ENCODE data around the gene UBL4B. TPM values are rescaled to one million over a fixed set of nuclear protein-coding genes. Genes with fewer than 3 reads are reported as not detected.

UBL4B gene
- total and polyA plus RNA-seq, 9 donors, result 0.31 TPM; not detected in 8

GRCh38 chr1:110069404-110070281, 42.6 kb upstream of the UBL4B start:
- no peaks in the 10 kb centered on the region for H3K36me3 ChIP-seq
- H3K4me3 ChIP-seq, result no peak overlapping the region
- intact Hi-C loops (cut with DNase I), result no loop called here
- no peak for DNase-seq
- WGBS, 3 donors, result 70 to 83% (median 77%) methylated on average over 64 of the region's 64 CpGs
- TF ChIP-seq EP300 (IDR thresholded peaks at IDR 0.05), result no peak
- no peak for TF ChIP-seq POLR2A (IDR thresholded peaks at IDR 0.05)
- TF ChIP-seq CTCF (IDR thresholded peaks at IDR 0.05), result no peak
- peaks cover 0 to 5% of the 10 kb centered on the region in 2 donors for H3K9me3 ChIP-seq
- H3K27me3 ChIP-seq, result peaks cover 10% of the 10 kb centered on the region
- no peak overlapping the region for H3K27ac ChIP-seq
- no peaks in the 10 kb centered on the region for H3K4me1 ChIP-seq (ENCODE audit: insufficient read depth)

- WGBS, 3 donors, result 17 to 30% (median 21%) methylated on average over 20 to 52 of the region's 52 CpGs
- Histone ChIP-seq H3K9me3 (peaks cover 0 to 5% of the 10 kb centered on the region in 2 donors), H3K4me3 (no peak overlapping the region), H3K27me3 (peaks cover 10% of the 10 kb centered on the region), H3K27ac (no peak overlapping the region), H3K4me1 (ENCODE audit: insufficient read depth) (no peaks in the 10 kb centered on the region), H3K36me3 (no peaks in the 10 kb centered on the region)
- DNase-seq, result no peak
- intact Hi-C loops (cut with DNase I), result no loop called here
- TF ChIP-seq CTCF (IDR thresholded peaks at IDR 0.05) (no peak), POLR2A (IDR thresholded peaks at IDR 0.05) (no peak), EP300 (IDR thresholded peaks at IDR 0.05) (no peak)
Observed at GRCh38 chr1:110070282-110070669, 42.0 kb upstream of the UBL4B start.

GRCh38 chr1:110070671-110071242, 41.5 kb upstream of the UBL4B start, which contains the start of gene ALX3:
Gene ALX3 (minus strand): TSS chr1:110070672. CDS start chr1:110070612, 60 bp downstream.
- Histone ChIP-seq H3K27ac (no peak within 1 kb of the TSS), H3K4me3 (no peak within 1 kb of the TSS), H3K36me3 (no peaks in the 10 kb centered on the region), H3K27me3 (peaks cover 10% of the 10 kb centered on the region), H3K4me1 (ENCODE audit: insufficient read depth) (no peaks in the 10 kb centered on the region), H3K9me3 (peaks cover 0 to 5% of the 10 kb centered on the region in 2 donors)
- intact Hi-C loops (cut with DNase I), result no loop called here
- 10 to 21% (median 11%) methylated on average over 14 to 27 of the region's 27 CpGs for WGBS, 3 donors
- no peak for DNase-seq
- no peak for TF ChIP-seq CTCF (IDR thresholded peaks at IDR 0.05)

- Histone ChIP-seq H3K36me3 (no peaks in the 10 kb centered on the region), H3K9me3 (no peaks in the 10 kb centered on the region), H3K4me3 (no peak overlapping the region), H3K27ac (no peak overlapping the region), H3K4me1 (ENCODE audit: insufficient read depth) (no peaks in the 10 kb centered on the region), H3K27me3 (peaks cover 5% of the 10 kb centered on the region)
- no peak for TF ChIP-seq CTCF (IDR thresholded peaks at IDR 0.05)
- TF ChIP-seq POLR2A (IDR thresholded peaks at IDR 0.05), result no peak
- no peak for TF ChIP-seq EP300 (IDR thresholded peaks at IDR 0.05)
- intact Hi-C loops (cut with DNase I), result no loop called here
- no peak for DNase-seq
- 55 to 71% (median 57%) methylated on average over 4 of the region's 4 CpGs for WGBS, 3 donors
Observed at GRCh38 chr1:110074166-110074565, 38.1 kb upstream of the UBL4B start.

Measured in ovary (tissue), 9 donors.